ENCODE measurements around the gene PCDHA4. TPM values are rescaled to one million over a fixed set of nuclear protein-coding genes. Genes with fewer than 3 reads are reported as not detected.

The PCDHA4 gene
- polyA plus RNA-seq, 1 donor from 2014 or later, result not detected

Other genes with a start within 250 kb of the PCDHA4 start
- 31.8 TPM for gene SRA1, start 249.6 kb upstream of the PCDHA4 start, polyA plus RNA-seq
- gene APBB3, start 242.5 kb upstream of the PCDHA4 start, polyA plus RNA-seq, result 4.4 TPM
- 79.8 TPM for gene SLC35A4, start 242.2 kb upstream of the PCDHA4 start, polyA plus RNA-seq
- 1.5 TPM for gene CD14, start 173.9 kb upstream of the PCDHA4 start, polyA plus RNA-seq
- 14.7 TPM for gene TMCO6, start 167.6 kb upstream of the PCDHA4 start, polyA plus RNA-seq
- gene NDUFA2, start 159.4 kb upstream of the PCDHA4 start, polyA plus RNA-seq, result 154 TPM
- gene IK, start 159.2 kb upstream of the PCDHA4 start, polyA plus RNA-seq, result 165 TPM
- gene WDR55, start 142.2 kb upstream of the PCDHA4 start, polyA plus RNA-seq, result 13.5 TPM
- gene DND1, start 133.5 kb upstream of the PCDHA4 start, polyA plus RNA-seq, result not detected
- gene HARS1, start 115.7 kb upstream of the PCDHA4 start, polyA plus RNA-seq, result 43.4 TPM
- gene HARS2, start 115.6 kb upstream of the PCDHA4 start, polyA plus RNA-seq, result 19.0 TPM
- gene ZMAT2, start 106.6 kb upstream of the PCDHA4 start, polyA plus RNA-seq, result 62.1 TPM
- gene PCDHA1, start 20.9 kb upstream of the PCDHA4 start, polyA plus RNA-seq, result not detected
- gene PCDHA2, start 12.2 kb upstream of the PCDHA4 start, polyA plus RNA-seq, result not detected
- not detected for gene PCDHA3, start 6.0 kb upstream of the PCDHA4 start, polyA plus RNA-seq
- gene PCDHA5, start 14.5 kb downstream of the PCDHA4 start, polyA plus RNA-seq, result not detected
- gene PCDHA6, start 20.9 kb downstream of the PCDHA4 start, polyA plus RNA-seq, result not detected
- not detected for gene PCDHA7, start 27.2 kb downstream of the PCDHA4 start, polyA plus RNA-seq
- gene PCDHA8, start 34.1 kb downstream of the PCDHA4 start, polyA plus RNA-seq, result not detected
- not detected for gene PCDHA9, start 41.3 kb downstream of the PCDHA4 start, polyA plus RNA-seq
- not detected for gene PCDHA10, start 48.8 kb downstream of the PCDHA4 start, polyA plus RNA-seq
- not detected for gene PCDHA11, start 61.9 kb downstream of the PCDHA4 start, polyA plus RNA-seq
- gene PCDHA12, start 68.2 kb downstream of the PCDHA4 start, polyA plus RNA-seq, result not detected
- not detected for gene PCDHA13, start 75.1 kb downstream of the PCDHA4 start, polyA plus RNA-seq
- gene PCDHAC1, start 119.2 kb downstream of the PCDHA4 start, polyA plus RNA-seq, result not detected
- gene PCDHAC2, start 159.4 kb downstream of the PCDHA4 start, polyA plus RNA-seq, result not detected
- not detected for gene PCDHB1, start 244.3 kb downstream of the PCDHA4 start, polyA plus RNA-seq